H9 (cell line): ENCODE data around the gene SESTD1. TPM values are rescaled to one million over a fixed set of nuclear protein-coding genes. Genes with fewer than 3 reads are reported as not detected.

Experiments
- DNase-seq: peaks from one replicate; pipeline ENCODE4 v3.0.0-alpha.2; 2017
- H2AFZ ChIP-seq: one replicate; pipeline ENCODE4 v1.6.1; 2013; ENCODE audit warnings: mild to moderate bottlenecking, low read length, control low read depth, moderate library complexity
- H2AK5ac ChIP-seq: 2 replicates; pipeline ENCODE4 v1.6.1; 2013; ENCODE audit warnings: low read length, control low read depth, mixed read lengths; ENCODE audit not compliant: insufficient read length
- H2BK120ac ChIP-seq: one replicate; pipeline ENCODE4 v1.6.1; 2013; ENCODE audit warnings: low read depth, mild to moderate bottlenecking, low read length, control low read depth, inconsistent platforms; ENCODE audit not compliant: poor library complexity, severe bottlenecking
- H2BK12ac ChIP-seq: 2 replicates; pipeline ENCODE4 v1.6.1; 2013; ENCODE audit warnings: low read length, control low read depth, mixed read lengths, low read depth; ENCODE audit not compliant: insufficient read length
- H2BK15ac ChIP-seq: 2 replicates; pipeline ENCODE4 v1.6.1; 2013; ENCODE audit warnings: low read depth, low read length, control low read depth
- H2BK20ac ChIP-seq: one replicate; pipeline ENCODE4 v1.6.1; 2013; ENCODE audit warnings: low read depth, mild to moderate bottlenecking, low read length, control low read depth, inconsistent platforms; ENCODE audit not compliant: poor library complexity, severe bottlenecking
- H2BK5ac ChIP-seq: 2 replicates; pipeline ENCODE4 v1.6.1; 2013; ENCODE audit warnings: low read length, control low read depth, mixed read lengths; ENCODE audit not compliant: insufficient read length
- H3K14ac ChIP-seq: 2 replicates; pipeline ENCODE4 v1.6.1; 2013; ENCODE audit warnings: low read length, control low read depth; ENCODE audit not compliant: insufficient read depth
- H3K18ac ChIP-seq: 2 replicates; pipeline ENCODE4 v1.6.1; 2013; ENCODE audit warnings: low read depth, mild to moderate bottlenecking, mixed read lengths, low read length, control low read depth; ENCODE audit not compliant: insufficient read length
- H3K23ac ChIP-seq: 2 replicates; pipeline ENCODE4 v1.6.1; 2013; ENCODE audit warnings: low read length, control low read depth, mixed read lengths, low read depth; ENCODE audit not compliant: insufficient read length
- H3K23me2 ChIP-seq: 2 replicates; pipeline ENCODE4 v1.6.1; 2013; ENCODE audit warnings: low read depth, mild to moderate bottlenecking, mixed read lengths, low read length, control low read depth; ENCODE audit not compliant: insufficient read length, poor library complexity, severe bottlenecking
- H3K27ac ChIP-seq: 2 replicates; pipeline ENCODE4 v1.5.1; 2013; ENCODE audit warnings: low read length, control low read depth, mixed read lengths, low read depth; ENCODE audit not compliant: insufficient read length
- H3K27me3 ChIP-seq: 2 replicates; pipeline ENCODE4 v1.6.1; 2013; ENCODE audit warnings: low read length, control low read depth, inconsistent platforms; ENCODE audit not compliant: insufficient read depth
- H3K4ac ChIP-seq: 2 replicates; pipeline ENCODE4 v1.6.1; 2013; ENCODE audit warnings: low read depth, mild to moderate bottlenecking, control low read depth, inconsistent platforms, low read length, moderate library complexity
- H3K4me1 ChIP-seq: 2 replicates; pipeline ENCODE4 v1.6.1; 2013; ENCODE audit warnings: low read length, control low read depth, inconsistent platforms; ENCODE audit not compliant: insufficient read depth
- H3K4me2 ChIP-seq: 2 replicates; pipeline ENCODE4 v1.6.1; 2013; ENCODE audit warnings: low read length, control low read depth, mixed read lengths; ENCODE audit not compliant: insufficient read length, insufficient read depth
- H3K56ac ChIP-seq: 2 replicates; pipeline ENCODE4 v1.6.1; 2013; ENCODE audit warnings: low read depth, mild to moderate bottlenecking, mixed read lengths, low read length, control low read depth; ENCODE audit not compliant: insufficient read length
- H3K79me1 ChIP-seq: 2 replicates; pipeline ENCODE4 v1.6.1; 2013; ENCODE audit warnings: low read depth, mild to moderate bottlenecking, moderate library complexity, low read length, control low read depth, inconsistent platforms; ENCODE audit not compliant: insufficient read depth, poor library complexity, severe bottlenecking
- H3K79me2 ChIP-seq: 2 replicates; pipeline ENCODE4 v1.6.1; 2013; ENCODE audit warnings: low read length, control low read depth, inconsistent platforms; ENCODE audit not compliant: insufficient read depth
- H3K9ac ChIP-seq: 2 replicates; pipeline ENCODE4 v1.6.1; 2013; ENCODE audit warnings: low read length, control low read depth, mixed read lengths; ENCODE audit not compliant: insufficient read length; ENCODE audit errors: extremely low read depth
- H3K9me3 ChIP-seq: one replicate; pipeline ENCODE4 v1.6.1; 2013; ENCODE audit warnings: low read depth, low read length, inconsistent platforms; ENCODE audit not compliant: control insufficient read depth
- H3T11ph ChIP-seq: one replicate; pipeline ENCODE4 v1.6.1; 2013; ENCODE audit warnings: mild to moderate bottlenecking, low read length, control low read depth, inconsistent platforms
- H4K20me1 ChIP-seq: one replicate; pipeline ENCODE4 v1.6.1; 2013; ENCODE audit not compliant: control insufficient read depth, insufficient read length, insufficient read depth
- H4K5ac ChIP-seq: 2 replicates; pipeline ENCODE4 v1.6.1; 2013; ENCODE audit warnings: low read depth, mild to moderate bottlenecking, mixed read lengths, low read length, control low read depth; ENCODE audit not compliant: insufficient read length
- H4K8ac ChIP-seq: replicated peaks from 2 replicates; pipeline ENCODE4 v1.6.1; 2013; ENCODE audit warnings: low read length, control low read depth, mixed read lengths, low read depth; ENCODE audit not compliant: insufficient read length
- H4K91ac ChIP-seq: 2 replicates; pipeline ENCODE4 v1.6.1; 2013; ENCODE audit warnings: low read depth, mild to moderate bottlenecking, moderate library complexity, mixed read lengths, low read length, control low read depth; ENCODE audit not compliant: insufficient read length
- H3K27ac Mint-ChIP-seq, 3 experiments: 2 replicates in 2 of 3; 3 replicates in 1 of 3; pipeline ENCODE4 v1.8.0; 2020 to 2021; ENCODE audit warnings: mixed read lengths in 3 of 3, mild to moderate bottlenecking in 1 of 3, moderate library complexity in 1 of 3
- H3K27me3 Mint-ChIP-seq: 2 replicates; pipeline ENCODE4 v1.8.0; 2021; ENCODE audit warnings: low read depth, mild to moderate bottlenecking, moderate library complexity, mixed read lengths
- H3K36me3 Mint-ChIP-seq, 3 experiments: 2 replicates in 2 of 3; 3 replicates in 1 of 3; pipeline ENCODE4 v1.8.0; 2020 to 2021; ENCODE audit warnings: low read depth in 3 of 3, mixed read lengths in 3 of 3; ENCODE audit not compliant: insufficient read depth in 1 of 3
- H3K4me1 Mint-ChIP-seq, 2 experiments: 2 replicates each; pipeline ENCODE4 v1.8.0; 2020; ENCODE audit warnings: mixed read lengths in 2 of 2
- H3K4me3 Mint-ChIP-seq, 2 experiments: 2 replicates in 1 of 2; 3 replicates in 1 of 2; pipeline ENCODE4 v1.8.0; 2020 to 2021; ENCODE audit warnings: mild to moderate bottlenecking in 2 of 2, mixed read lengths in 2 of 2, moderate library complexity in 1 of 2
- H3K9me3 Mint-ChIP-seq, 2 experiments: 2 replicates in 1 of 2; 3 replicates in 1 of 2; pipeline ENCODE4 v1.8.0; 2020; ENCODE audit warnings: mild to moderate bottlenecking in 2 of 2, mixed read lengths in 2 of 2, moderate library complexity in 1 of 2
- CTCF ChIP-seq: fragments of 200-600 bp; sonication (generic); conservative IDR thresholded peaks from 3 replicates; pipeline ENCODE4 v1.8.0; 2021; ENCODE audit warnings: antibody characterized with exemption, mild to moderate bottlenecking
- whole genome bisulfite sequencing: extraction: QIAGEN DNeasy Blood & Tissue Kit; methylation state at CpG from one replicate; pipeline ENCODE4 v1.1.7; 2013; ENCODE audit warnings: missing lambda C conversion rate, low lambda C conversion rate, mixed read lengths; ENCODE audit not compliant: insufficient read length; ENCODE audit errors: extremely low coverage; 5-methylcytosine and 5-hydroxymethylcytosine counted together
- total RNA-seq: library from RNA; stranded (reverse); gene quantifications from 2 replicates; pipeline ENCODE4 v1.2.1, GENCODE V29; 2021

SESTD1 gene
- total RNA-seq, 1 experiment from 2014 or later = 44.4 TPM

GRCh38 chr2:179181002-179181401 is 83.6 kb downstream of the SESTD1 start:
- no peak overlapping the region for H2BK5ac ChIP-seq
- H2BK20ac ChIP-seq = no peak overlapping the region
- H3K9me3 ChIP-seq = no peaks in the 10 kb centered on the region
- no peak overlapping the region for H2BK15ac ChIP-seq
- H4K20me1 ChIP-seq = no peaks in the 10 kb centered on the region
- H3K23me2 ChIP-seq = no peaks in the 10 kb centered on the region
- H3K4me3 Mint-ChIP-seq = no peak overlapping the region
- H3K23ac ChIP-seq = no peak overlapping the region
- no peak overlapping the region for H4K5ac ChIP-seq
- DNase-seq = no peak
- no peaks in the 10 kb centered on the region for H3K9me3 Mint-ChIP-seq
- no peak overlapping the region for H3K9ac ChIP-seq
- H2BK120ac ChIP-seq = no peak overlapping the region
- H3K27me3 ChIP-seq = no peaks in the 10 kb centered on the region
- H2AK5ac ChIP-seq = no peak overlapping the region
- H4K91ac ChIP-seq = no peak overlapping the region
- H3K27ac Mint-ChIP-seq = peak overlapping the region; percentile 58 to 98 (median 89); a peak in 6 of 7 replicates
- peaks cover 4 to 6% (median 4%) of the 10 kb centered on the region in 3 experiments; a peak in 6 of 7 replicates for H3K36me3 Mint-ChIP-seq
- TF ChIP-seq CTCF = no peak
- peaks cover 10% of the 10 kb centered on the region for H3K4me1 ChIP-seq
- H3K4me1 Mint-ChIP-seq = peaks cover 24 to 43% of the 10 kb centered on the region in 2 experiments
- peak overlapping the region; percentile 77 for H3K27ac ChIP-seq
- H3K79me2 ChIP-seq = no peaks in the 10 kb centered on the region
- no peak overlapping the region for H2AFZ ChIP-seq
- no peak overlapping the region for H3K18ac ChIP-seq
- no CpG with 5 or more reads among the region's 3 CpGs for whole genome bisulfite sequencing
- H3K4me2 ChIP-seq = no peak overlapping the region
- H3T11ph ChIP-seq = no peak overlapping the region
- no peaks in the 10 kb centered on the region for H3K27me3 Mint-ChIP-seq
- no peak overlapping the region for H3K56ac ChIP-seq
- H2BK12ac ChIP-seq = no peak overlapping the region
- no peaks in the 10 kb centered on the region for H3K79me1 ChIP-seq
- no peak overlapping the region for H3K14ac ChIP-seq
- H3K4ac ChIP-seq = no peak overlapping the region
- no peak overlapping the region for H4K8ac ChIP-seq
